GM21423 (cell line): Measurements from ENCODE around the gene ARAP3.

Source experiments
- ATAC-seq: cut with Tn5 transposase; IDR thresholded peaks from one replicate; pipeline ENCODE4 v1.9.1; 2021; ENCODE audit warnings: mild to moderate bottlenecking, moderate library complexity; ENCODE audit not compliant: unreplicated experiment

Gene ARAP3

DNA sequence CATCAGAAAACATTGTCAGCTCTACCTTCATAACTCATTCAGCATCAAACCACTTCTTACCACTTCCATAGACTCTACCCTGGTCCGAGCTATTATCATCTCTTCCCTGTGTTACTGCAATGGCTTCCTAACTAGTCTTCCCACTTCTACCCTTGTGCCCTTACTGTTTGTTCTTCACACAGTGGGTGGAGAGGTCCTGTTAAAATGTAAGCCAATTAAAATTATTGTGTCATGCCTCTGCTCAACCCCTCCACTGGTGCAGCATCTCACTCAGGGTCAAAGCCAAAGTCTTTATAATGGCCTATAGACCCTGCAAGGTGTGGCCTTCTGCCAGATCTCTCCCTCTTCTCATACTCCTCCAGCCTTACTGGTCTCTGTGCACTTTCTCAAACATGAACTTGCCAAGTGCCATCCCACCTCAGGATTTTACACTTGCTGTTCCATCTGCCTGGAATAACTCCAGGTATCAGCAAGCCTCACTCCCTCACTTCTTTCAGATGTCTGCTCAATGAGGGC is 22.8 kb upstream of the ARAP3 start:
- ATAC-seq = no peak

DNA sequence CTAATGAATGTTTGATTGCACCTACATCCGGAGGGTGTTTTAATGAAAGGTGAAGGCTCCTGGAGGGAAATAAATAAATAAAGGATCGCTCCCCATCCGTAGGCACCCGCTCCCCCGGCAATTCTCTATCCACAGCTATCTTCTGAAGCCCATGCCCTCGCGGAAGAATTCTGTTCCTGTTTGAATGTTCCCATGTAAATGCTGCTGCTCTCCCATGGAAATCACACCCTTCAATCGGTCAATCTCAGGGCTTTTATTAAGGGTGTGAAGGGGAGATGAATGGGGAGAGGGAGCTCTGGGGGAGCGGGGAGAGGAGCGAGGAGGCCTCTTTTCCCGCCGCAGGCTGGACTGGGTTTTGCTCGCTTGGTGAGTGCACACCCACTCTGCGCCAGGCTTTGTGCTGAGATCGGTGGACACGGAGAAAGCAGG is 21.1 kb upstream of the ARAP3 start:
- no peak for ATAC-seq

DNA sequence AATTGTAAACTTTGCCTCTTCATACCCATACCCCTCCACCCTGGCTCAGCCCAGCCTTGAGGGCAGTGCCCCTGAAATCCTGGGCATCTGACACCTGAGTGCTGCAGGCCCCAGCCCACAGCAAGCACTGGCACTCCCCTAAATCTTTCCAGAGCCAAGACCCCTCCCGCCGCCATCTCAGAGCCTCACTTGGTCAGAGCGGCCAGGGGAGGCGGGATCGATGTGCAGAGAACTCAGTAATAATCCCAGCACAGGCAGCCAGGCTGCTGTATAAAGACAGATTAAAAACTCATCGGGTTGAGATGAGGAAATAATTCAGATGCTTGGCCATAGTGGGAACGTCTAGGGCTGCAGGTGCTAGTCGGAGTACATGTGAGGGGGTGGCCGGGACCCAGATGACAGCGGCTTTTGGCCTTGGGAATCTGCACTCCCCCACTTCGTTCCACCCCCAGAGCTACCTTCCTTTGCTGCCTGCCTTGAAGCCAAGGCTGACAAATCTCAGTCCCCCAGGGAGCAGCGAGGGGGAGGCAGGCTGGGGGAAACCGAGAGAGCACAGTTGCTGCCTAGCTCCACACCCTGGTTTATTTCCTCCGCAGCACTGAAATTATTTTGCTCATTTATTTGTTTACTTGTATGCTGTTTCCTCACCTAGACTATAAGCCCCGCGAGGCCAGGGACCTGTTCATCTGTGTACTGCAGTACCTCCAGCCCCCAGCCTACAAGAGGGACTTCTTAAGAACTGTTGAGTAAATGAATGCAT is 19.5 kb upstream of the ARAP3 start:
- peak; percentile 56 for ATAC-seq

DNA sequence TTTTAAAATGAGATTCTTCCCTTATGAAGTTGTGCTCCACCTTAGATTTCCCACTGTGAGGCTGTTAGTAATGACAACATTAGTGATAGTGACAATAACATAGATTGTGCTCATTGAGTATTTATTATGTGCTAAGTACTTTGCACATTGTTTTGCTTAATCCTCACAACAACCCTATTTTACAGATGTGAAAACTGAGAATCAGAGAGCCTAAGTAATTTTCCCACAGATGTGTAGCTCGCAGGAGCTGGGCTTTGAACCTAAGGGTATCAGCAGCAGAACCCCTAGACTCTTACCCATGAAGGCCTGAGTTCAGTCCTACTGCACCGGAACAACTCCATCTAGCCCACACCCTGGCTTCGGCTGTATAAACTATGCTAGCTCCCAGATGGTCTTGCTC is 15.6 kb upstream of the ARAP3 start:
- no peak for ATAC-seq

DNA sequence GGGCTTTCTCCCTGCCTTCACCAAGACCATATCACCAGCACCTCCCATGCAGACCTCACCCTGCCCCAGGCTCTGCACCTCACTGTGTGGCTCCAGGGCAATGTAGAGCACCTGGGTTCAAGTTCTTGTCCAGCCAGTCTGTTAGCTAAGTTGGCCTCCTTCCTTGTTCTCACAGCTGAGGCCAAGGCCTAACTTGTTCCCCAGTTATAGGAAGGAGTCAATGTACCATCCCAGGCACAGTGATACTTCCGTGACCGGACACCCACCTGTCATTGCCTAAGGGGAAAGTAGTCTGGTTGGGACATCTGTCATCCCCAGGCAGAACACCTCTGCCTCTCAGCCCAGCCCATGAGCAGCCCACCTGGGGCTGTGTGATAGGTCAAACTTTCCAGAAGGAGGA is 14.4 kb upstream of the ARAP3 start:
- no peak for ATAC-seq

DNA sequence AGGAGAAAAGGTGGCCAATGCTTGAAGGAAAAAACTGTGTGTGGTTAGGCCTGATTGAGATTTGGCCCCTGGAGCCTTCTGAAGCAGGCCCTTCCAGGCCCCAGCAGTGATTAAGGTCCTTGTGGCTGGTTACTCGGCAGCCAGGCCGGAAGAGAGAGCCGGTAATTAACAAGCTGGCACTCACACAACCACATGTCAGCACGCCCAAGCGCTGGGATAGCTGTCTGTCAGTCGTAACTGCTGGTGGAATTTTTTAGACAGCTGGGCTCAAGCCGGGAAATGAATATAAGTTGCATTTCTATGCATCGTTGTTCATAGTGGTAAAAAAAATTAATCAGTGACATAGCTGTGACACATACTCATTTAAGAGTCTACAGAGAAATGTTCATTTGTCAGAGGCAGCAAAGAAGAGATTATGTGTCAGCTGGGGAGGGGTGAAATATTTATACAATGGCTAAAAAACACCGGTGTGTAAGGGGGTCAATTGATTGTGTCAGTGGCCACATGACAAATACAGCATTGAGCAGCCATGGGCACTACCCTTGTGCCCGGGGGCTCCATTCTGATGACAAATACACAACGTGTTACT is 13.7 kb upstream of the ARAP3 start:
- no peak for ATAC-seq

DNA sequence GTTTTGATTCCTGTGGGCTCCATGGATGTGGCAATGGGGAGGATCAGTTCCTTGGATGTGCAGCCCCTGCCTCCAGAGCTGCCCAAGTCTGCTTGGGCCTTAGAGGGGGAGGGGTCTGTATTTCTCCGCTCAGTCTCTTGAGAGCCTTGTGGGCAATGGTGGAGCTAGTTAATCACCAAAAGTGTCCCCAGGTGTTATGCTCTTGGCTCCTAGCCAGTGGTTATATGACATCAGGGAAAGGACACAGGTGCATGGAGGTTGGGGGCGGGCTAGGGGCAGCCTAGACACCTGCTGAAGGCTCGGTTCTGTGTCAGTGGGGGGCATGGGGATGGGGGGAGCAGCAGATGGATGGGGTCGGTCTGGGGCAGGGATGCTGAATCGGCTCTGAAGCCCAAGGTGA is 12.4 kb upstream of the ARAP3 start:
- ATAC-seq = no peak

DNA sequence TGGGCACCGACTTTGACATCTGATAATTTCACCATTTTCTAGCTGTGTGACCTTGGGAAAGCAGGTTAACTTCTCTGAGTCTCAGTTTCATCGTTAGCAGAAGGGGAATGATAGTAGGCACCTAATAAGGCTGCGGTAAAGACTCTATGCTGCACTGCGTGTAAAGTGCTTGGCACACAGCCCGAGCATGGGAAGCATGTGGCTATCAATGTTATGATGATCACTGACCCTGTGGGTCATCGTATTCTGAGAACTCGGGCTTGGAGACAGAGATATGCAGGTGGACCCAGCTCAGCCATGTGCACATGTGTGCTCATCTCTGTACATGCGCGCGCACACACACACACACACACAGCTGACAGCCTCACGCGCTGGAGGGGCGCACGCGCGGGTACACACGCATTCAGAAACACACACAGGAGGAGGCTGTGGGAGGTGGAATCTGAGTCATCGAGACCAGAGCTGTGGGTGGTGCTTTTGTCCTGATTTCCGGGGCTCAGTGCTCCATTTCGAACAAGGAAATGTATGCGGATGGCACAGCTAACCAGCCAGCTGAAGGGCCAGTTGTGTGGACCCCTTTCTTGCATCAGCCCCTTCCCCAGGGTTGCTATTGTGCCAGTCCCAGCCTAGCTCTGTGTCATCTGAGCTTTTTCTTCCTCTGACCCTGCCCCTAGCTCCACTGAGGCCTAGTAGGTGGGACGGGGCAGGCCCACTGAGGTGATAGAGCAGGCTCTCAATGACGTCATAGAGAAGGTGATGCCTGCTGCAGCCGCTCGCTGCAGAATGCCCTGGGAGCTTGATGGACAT is 11.1 kb upstream of the ARAP3 start:
- no peak for ATAC-seq

GRCh38 chr5:141692533-141692888 is 10.5 kb upstream of the ARAP3 start:
- no peak for ATAC-seq

DNA sequence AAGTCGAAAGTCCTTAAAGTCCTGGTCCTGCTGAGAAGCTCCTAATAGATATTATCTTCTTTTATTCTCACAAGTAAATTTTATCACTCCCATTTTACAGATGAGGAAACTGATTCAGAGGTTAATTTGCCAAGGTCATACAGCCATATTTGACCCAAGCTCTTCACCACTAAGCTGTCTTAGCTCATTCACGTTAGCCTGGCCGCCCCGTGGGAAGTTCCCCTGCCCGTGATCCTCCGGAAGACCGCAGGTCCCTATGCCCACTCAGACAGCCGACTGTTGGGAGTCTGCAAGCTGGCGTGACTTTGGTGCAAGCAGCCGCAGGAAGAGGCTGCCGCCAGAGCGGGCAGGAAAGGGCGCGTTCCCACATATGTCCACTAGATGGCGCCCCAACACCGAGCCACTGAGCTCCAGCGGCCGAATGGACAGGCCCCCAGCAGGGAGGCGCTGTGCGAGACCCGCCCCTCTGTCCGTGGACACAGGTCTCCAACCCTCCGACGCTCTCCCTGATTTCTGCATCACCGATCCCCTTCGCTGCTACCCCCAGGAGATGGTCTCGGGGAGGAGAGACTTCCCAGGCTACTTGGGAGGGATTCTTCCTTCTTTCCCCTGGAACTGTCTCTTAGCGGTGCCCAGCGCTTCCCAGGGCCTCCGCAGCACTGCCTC is 10.0 kb upstream of the ARAP3 start:
- ATAC-seq = peak; percentile 86

DNA sequence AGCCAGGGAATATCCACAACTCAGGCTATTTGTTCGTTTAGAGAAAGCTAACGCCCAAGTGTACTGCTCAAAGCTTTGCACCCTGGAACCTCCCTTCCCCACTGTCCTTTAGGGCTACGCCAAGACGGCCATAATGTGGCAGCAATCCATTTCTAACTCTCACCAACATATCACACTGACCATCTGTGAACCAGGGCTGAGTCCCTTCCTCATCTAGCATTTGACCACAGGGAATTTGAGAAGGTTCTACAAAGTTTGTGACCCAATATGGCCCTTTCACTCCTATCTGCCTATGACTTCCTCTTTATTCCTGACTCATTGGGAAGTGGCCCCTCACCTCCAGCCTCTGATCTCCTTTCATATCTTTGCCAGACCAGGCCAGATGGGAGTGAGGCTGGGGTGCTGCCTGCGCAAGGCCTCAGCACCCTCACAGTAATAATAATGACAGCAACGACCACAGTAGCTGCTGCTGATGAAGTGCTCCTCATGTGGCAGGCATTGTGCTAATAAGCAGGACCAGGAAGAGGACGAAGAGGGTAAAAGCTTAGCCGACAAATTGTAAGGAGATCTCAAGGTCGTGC is 9.3 kb upstream of the ARAP3 start:
- no peak for ATAC-seq

GRCh38 chr5:141686648-141687416 is 4.8 kb upstream of the ARAP3 start:
- ATAC-seq = no peak

GRCh38 chr5:141685591-141685990 is 3.6 kb upstream of the ARAP3 start:
- no peak for ATAC-seq

GRCh38 chr5:141683596-141684141 is 1.6 kb upstream of the ARAP3 start:
- no peak for ATAC-seq

DNA sequence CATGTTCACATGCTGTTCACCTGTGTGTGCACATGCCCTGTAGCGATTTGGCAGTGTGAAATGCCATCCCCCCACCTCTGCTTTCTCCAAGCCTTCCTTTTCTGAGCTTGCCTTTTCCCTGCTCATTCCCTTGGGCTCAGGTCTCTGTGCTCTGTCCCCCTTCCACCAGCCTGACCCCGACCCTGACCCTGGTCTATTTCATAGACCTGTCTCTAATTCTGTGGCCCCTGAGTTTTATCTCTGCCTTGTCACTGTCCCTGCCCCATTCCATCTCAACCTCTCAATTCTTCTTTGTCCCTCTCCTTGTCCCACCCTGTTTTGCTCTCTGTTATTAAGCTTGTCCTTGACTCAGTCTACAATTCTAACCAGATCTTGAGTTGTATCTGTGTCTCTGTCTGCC is 735 bp downstream of the ARAP3 start:
- no peak for ATAC-seq

DNA sequence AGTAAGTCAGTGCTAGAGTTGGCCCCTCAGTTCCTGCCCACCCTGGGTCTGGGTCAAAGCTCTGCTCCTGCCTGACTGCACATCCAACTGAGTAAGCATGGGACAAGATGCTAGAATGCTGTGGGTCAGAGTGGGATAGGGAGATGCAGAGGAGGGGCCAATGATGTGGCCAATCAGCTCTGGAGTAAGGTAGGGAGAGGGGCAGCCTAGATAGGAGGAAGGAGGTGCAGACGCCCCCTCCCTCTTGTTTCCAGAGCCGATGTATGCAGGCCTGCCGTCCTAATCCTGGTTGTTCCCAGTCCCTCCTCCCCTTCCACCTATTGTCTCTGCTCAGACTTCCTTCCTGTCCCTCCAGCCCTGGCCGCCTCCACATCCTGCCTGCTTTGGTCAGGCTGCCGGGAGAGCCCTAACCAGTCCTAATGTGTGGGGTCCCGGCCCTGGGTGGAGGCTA is 1.3 kb downstream of the ARAP3 start:
- ATAC-seq = no peak

DNA sequence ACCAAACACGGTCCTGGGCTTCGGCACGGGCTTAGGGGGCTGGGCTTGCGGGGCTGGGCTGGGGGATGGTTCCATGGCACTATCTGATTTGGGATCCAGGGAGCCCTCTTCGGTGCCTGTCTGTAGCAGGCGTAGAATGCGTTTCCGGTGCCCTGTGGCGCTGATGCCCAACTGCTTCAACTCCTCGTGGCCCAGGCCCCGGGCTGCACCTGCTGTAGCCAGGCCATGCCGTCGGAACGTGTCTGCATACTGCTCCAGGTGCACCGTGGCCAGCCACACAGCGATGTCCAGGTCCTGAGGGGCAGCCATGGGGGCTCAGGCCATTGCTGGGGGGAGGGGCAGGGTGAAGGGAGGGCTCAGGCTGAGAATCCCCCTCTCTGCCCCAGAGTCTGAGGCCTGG is 1.9 kb downstream of the ARAP3 start:
- ATAC-seq = no peak

GRCh38 chr5:141677415-141677814 is 4.6 kb downstream of the ARAP3 start:
- no peak for ATAC-seq

GRCh38 chr5:141675672-141676071 is 6.4 kb downstream of the ARAP3 start:
- no peak for ATAC-seq

GRCh38 chr5:141674747-141675146 is 7.3 kb downstream of the ARAP3 start:
- ATAC-seq = no peak
